H1 (cell line): Measurements from ENCODE around the gene GLRX5. TPM values are rescaled to one million over a fixed set of nuclear protein-coding genes. Genes with fewer than 3 reads are reported as not detected.

Experiments
- CTCF ChIA-PET: fragments of 300-600 bp; sonication (Branson Sonifier 250); formaldehyde crosslinking; loops from one replicate; lab custom pipeline; 2021; ENCODE audit not compliant: partially characterized antibody; lab: Charles Lee
- POLR2A ChIA-PET: fragments of 300-600 bp; sonication (Branson Sonifier 250); formaldehyde crosslinking; loops from one replicate; lab custom pipeline; 2021; ENCODE audit warnings: inconsistent platforms; ENCODE audit not compliant: partially characterized antibody; lab: Charles Lee
- DNase-seq, 2 experiments: peaks; one replicate each; pipeline versions ENCODE4 v3.0.0 to v3.0.0-alpha.2; 2010 to 2022; ENCODE audit warnings: low spot score in 2 of 2, low read depth in 1 of 2, mixed read lengths in 1 of 2
- FAIRE-seq: peaks from 2 replicates; lab custom pipeline; 2011; peaks lifted over from hg19 to GRCh38; lab: Jason Lieb, UNC
- H2AFZ ChIP-seq: 2 replicates; pipeline ENCODE4 v1.8.1; 2012; ENCODE audit warnings: low read length, inconsistent platforms
- H2AK5ac ChIP-seq: 2 replicates; pipeline ENCODE4 v1.6.1; 2013; ENCODE audit warnings: low read depth, low read length
- H2BK120ac ChIP-seq: replicated peaks from 2 replicates; pipeline ENCODE3; 2013; ENCODE audit warnings: low read depth, low read length, inconsistent platforms
- H2BK12ac ChIP-seq: 2 replicates; pipeline ENCODE4 v1.6.1; 2013; ENCODE audit warnings: low read depth, low read length
- H2BK15ac ChIP-seq: 2 replicates; pipeline ENCODE4 v1.6.1; 2013; ENCODE audit warnings: low read length
- H2BK20ac ChIP-seq: 2 replicates; pipeline ENCODE4 v1.6.1; 2013; ENCODE audit warnings: low read length
- H2BK5ac ChIP-seq: 2 replicates; pipeline ENCODE4 v1.6.1; 2013; ENCODE audit warnings: low read depth, low read length
- H3K14ac ChIP-seq: 2 replicates; pipeline ENCODE4 v1.6.1; 2013; ENCODE audit warnings: inconsistent platforms; ENCODE audit not compliant: insufficient read length
- H3K18ac ChIP-seq: 2 replicates; pipeline ENCODE4 v1.6.1; 2013; ENCODE audit warnings: low read length; ENCODE audit errors: extremely low read depth
- H3K23ac ChIP-seq: 2 replicates; pipeline ENCODE4 v1.6.1; 2013; ENCODE audit warnings: inconsistent platforms; ENCODE audit not compliant: insufficient read length
- H3K23me2 ChIP-seq: 2 replicates; pipeline ENCODE4 v1.6.1; 2013; ENCODE audit warnings: low read depth, low read length
- H3K27ac ChIP-seq: 2 replicates; pipeline ENCODE4 v1.6.1; 2011; ENCODE audit warnings: low read depth, low read length, inconsistent platforms
- H3K27me3 ChIP-seq, 4 experiments: replicated peaks in 1 of 4; 1 replicate in 1 of 4; 2 replicates in 3 of 4; pipeline versions ENCODE4 v1.6.1 to v1.8.1; 2011 to 2013; ENCODE audit warnings: low read length in 3 of 4, mild to moderate bottlenecking in 3 of 4, inconsistent platforms in 2 of 4, mixed read lengths in 2 of 4, moderate library complexity in 1 of 4; ENCODE audit not compliant: control insufficient read depth in 3 of 4, insufficient read depth in 3 of 4; ENCODE audit errors: extremely low read depth in 1 of 4
- H3K36me3 ChIP-seq, 4 experiments: 2 replicates each; pipeline versions ENCODE4 v1.6.1 to v1.8.1; 2011 to 2013; ENCODE audit warnings: mild to moderate bottlenecking in 4 of 4, low read length in 3 of 4, moderate library complexity in 2 of 4, control low read depth in 1 of 4, inconsistent platforms in 1 of 4; ENCODE audit not compliant: insufficient read depth in 4 of 4, control insufficient read depth in 2 of 4
- H3K4ac ChIP-seq: replicated peaks from 2 replicates; pipeline ENCODE3; 2013; ENCODE audit warnings: low read length, low read depth, mixed read lengths, inconsistent platforms; ENCODE audit not compliant: insufficient read length
- H3K4me1 ChIP-seq, 4 experiments: replicated peaks in 1 of 4; 1 replicate in 1 of 4; 2 replicates in 3 of 4; pipeline versions ENCODE4 v1.6.1 to v1.8.1; 2011 to 2013; ENCODE audit warnings: low read length in 3 of 4, inconsistent platforms in 2 of 4, mixed read lengths in 1 of 4; ENCODE audit not compliant: insufficient read depth in 4 of 4, control insufficient read depth in 3 of 4
- H3K4me2 ChIP-seq, 2 experiments: 2 replicates each; pipeline versions ENCODE4 v1.6.1 to v1.8.1; 2011 to 2013; ENCODE audit warnings: low read depth in 2 of 2, low read length in 2 of 2, control low read depth in 1 of 2, inconsistent platforms in 1 of 2, mild to moderate bottlenecking in 1 of 2; ENCODE audit not compliant: insufficient read depth in 1 of 2
- H3K4me3 ChIP-seq, 4 experiments: fragments of 200-600, 300-600 bp in 1 of 4; sonication (generic), shearing (Covaris generic), sonication (Bioruptor Twin) in 1 of 4; 2 replicates each; pipeline versions ENCODE4 v1.5.1 to v1.8.1; 2011 to 2016; ENCODE audit warnings: low read length in 4 of 4, low read depth in 3 of 4, control low read depth in 2 of 4, inconsistent platforms in 2 of 4, mild to moderate bottlenecking in 2 of 4, mixed read lengths in 1 of 4, moderate library complexity in 1 of 4; ENCODE audit not compliant: insufficient read depth in 2 of 4; ENCODE audit errors: extremely low read depth in 1 of 4
- H3K56ac ChIP-seq: replicated peaks from 2 replicates; pipeline ENCODE3; 2013; ENCODE audit warnings: low read depth, mild to moderate bottlenecking, mixed read lengths, low read length, inconsistent platforms; ENCODE audit not compliant: insufficient read length
- H3K79me1 ChIP-seq: 2 replicates; pipeline ENCODE4 v1.6.1; 2013; ENCODE audit warnings: low read depth, low read length, control low read depth
- H3K79me2 ChIP-seq, 2 experiments: 2 replicates each; pipeline versions ENCODE4 v1.6.1 to v1.8.1; 2012 to 2013; ENCODE audit warnings: low read length in 2 of 2, mild to moderate bottlenecking in 2 of 2, inconsistent platforms in 1 of 2; ENCODE audit not compliant: insufficient read depth in 2 of 2, control insufficient read depth in 1 of 2
- H3K9ac ChIP-seq, 4 experiments: replicated peaks in 1 of 4; 1 replicate in 1 of 4; 2 replicates in 3 of 4; pipeline versions ENCODE4 v1.6.1 to v1.8.1; 2011 to 2013; ENCODE audit warnings: low read depth in 3 of 4, low read length in 3 of 4, control low read depth in 2 of 4, mild to moderate bottlenecking in 2 of 4, moderate library complexity in 2 of 4, inconsistent platforms in 1 of 4; ENCODE audit errors: extremely low read depth in 1 of 4
- H3K9me3 ChIP-seq, 2 experiments: 2 replicates each; pipeline versions ENCODE4 v1.6.1 to v1.8.1; 2012 to 2013; ENCODE audit warnings: mild to moderate bottlenecking in 2 of 2, moderate library complexity in 2 of 2, control low read depth in 1 of 2, inconsistent platforms in 1 of 2, low read depth in 1 of 2, low read length in 1 of 2, mixed read lengths in 1 of 2; ENCODE audit not compliant: insufficient read depth in 2 of 2
- H4K20me1 ChIP-seq, 2 experiments: replicated peaks in 1 of 2; 2 replicates each; pipeline versions ENCODE3 to v1.8.1; 2011 to 2013; ENCODE audit warnings: inconsistent platforms in 2 of 2, low read length in 2 of 2, mild to moderate bottlenecking in 1 of 2; ENCODE audit not compliant: insufficient read depth in 2 of 2, control insufficient read depth in 1 of 2
- H4K5ac ChIP-seq: 2 replicates; pipeline ENCODE4 v1.6.1; 2013; ENCODE audit warnings: low read length, low read depth, mixed read lengths, inconsistent platforms; ENCODE audit not compliant: insufficient read length
- H4K8ac ChIP-seq: 2 replicates; pipeline ENCODE4 v1.8.0; 2013; ENCODE audit warnings: mild to moderate bottlenecking, moderate library complexity, low read length, inconsistent platforms; ENCODE audit not compliant: insufficient read depth; ENCODE audit errors: extremely low read depth
- H4K91ac ChIP-seq: replicated peaks from 2 replicates; pipeline ENCODE3; 2013; ENCODE audit warnings: low read length, mixed read lengths, inconsistent platforms; ENCODE audit not compliant: insufficient read length
- ATF2 ChIP-seq: IDR thresholded peaks from 2 replicates; pipeline ENCODE4 v1.6.1; 2012; ENCODE audit warnings: low read length, inconsistent platforms
- CEBPB ChIP-seq: IDR thresholded peaks from 2 replicates; pipeline ENCODE4 v1.6.1; 2012; ENCODE audit warnings: low read depth, low read length
- E2F6 ChIP-seq: IDR thresholded peaks from 2 replicates; pipeline ENCODE4 v1.6.1; 2012; ENCODE audit warnings: inconsistent platforms
- HDAC2 ChIP-seq, 2 experiments: fragments of 300-600 bp in 1 of 2; sonication (generic) in 1 of 2; IDR thresholded peaks; 2 replicates each; pipeline ENCODE4 v1.6.1; 2011 to 2012; ENCODE audit warnings: low read depth in 2 of 2, low read length in 2 of 2, mild to moderate bottlenecking in 2 of 2, moderate library complexity in 2 of 2, borderline replicate concordance in 1 of 2, inconsistent platforms in 1 of 2
- KDM5A ChIP-seq: fragments of 200-600 bp; IDR thresholded peaks from 2 replicates; pipeline ENCODE4 v1.7.1; 2012; ENCODE audit warnings: mild to moderate bottlenecking, low read length, inconsistent platforms, mixed read lengths
- NANOG ChIP-seq: IDR thresholded peaks from 2 replicates; pipeline ENCODE4 v1.6.1; 2011; ENCODE audit warnings: low read length, low read depth, mild to moderate bottlenecking, inconsistent platforms; ENCODE audit not compliant: insufficient read depth, poor library complexity, severe bottlenecking
- POLR2A ChIP-seq, 2 experiments: IDR thresholded peaks; 1 replicate in 1 of 2; 2 replicates in 1 of 2; pipeline ENCODE4 v1.6.1; 2011; ENCODE audit warnings: low read depth in 2 of 2, low read length in 2 of 2, mild to moderate bottlenecking in 2 of 2; ENCODE audit errors: control extremely low read depth in 1 of 2
- RAD21 ChIP-seq, 2 experiments: IDR thresholded peaks in 1 of 2; conservative IDR thresholded peaks in 1 of 2; 2 replicates each; pipeline ENCODE4 v1.6.1; 2011; ENCODE audit warnings: low read depth in 2 of 2, low read length in 2 of 2, improper control_type of control experiment in 1 of 2, inconsistent platforms in 1 of 2, mild to moderate bottlenecking in 1 of 2, moderate library complexity in 1 of 2
- RXRA ChIP-seq: IDR thresholded peaks from 2 replicates; pipeline ENCODE4 v1.6.1; 2011; ENCODE audit warnings: low read depth, mild to moderate bottlenecking, low read length, moderate library complexity; ENCODE audit not compliant: insufficient read depth
- TAF7 ChIP-seq: optimal IDR thresholded peaks from 2 replicates; pipeline ENCODE3; 2011; ENCODE audit warnings: low read depth, mild to moderate bottlenecking, inconsistent platforms, low read length, moderate library complexity, borderline replicate concordance
- TBP ChIP-seq: IDR thresholded peaks from 2 replicates; pipeline ENCODE4 v1.6.1; 2011; ENCODE audit warnings: low read depth, low read length, improper control_type of control experiment
- WGBS, 2 experiments: shearing (Covaris generic) in 1 of 2; methylation state at CpG; one replicate each; pipeline versions ENCODE4 v1.1.6 to v1.1.7; 2013 to 2015; ENCODE audit warnings: low lambda C conversion rate in 2 of 2, mixed read lengths in 2 of 2, inconsistent platforms in 1 of 2, low coverage in 1 of 2, missing lambda C conversion rate in 1 of 2; ENCODE audit not compliant: insufficient replicate concordance in 2 of 2, insufficient coverage in 1 of 2, insufficient read length in 1 of 2; ENCODE audit errors: extremely low coverage in 1 of 2, missing lambda C conversion rate in 1 of 2; 5-methylcytosine and 5-hydroxymethylcytosine counted together
- polyA plus RNA-seq, 7 experiments: library from polyadenylated mRNA; depleted of rRNA in 3 of 7; stranded (reverse) in 5 of 7; unstranded in 2 of 7; fragments of >200 nt in 5 of 7; fragments of 200-250 nt in 2 of 7; gene quantifications; 1 replicate in 5 of 7; 2 replicates in 1 of 7; 4 replicates in 1 of 7; pipeline versions ENCODE4 v1.2.1 to v1.2.3, GENCODE V29; 2011 to 2013; ENCODE audit warnings: missing spikeins in 2 of 7, mixed read lengths in 2 of 7
- total RNA-seq: library from RNA; stranded (reverse); fragmentation: NEBNext Ultra II Directional; extraction: Animal tissue kit (Norgen Biotek cat#: 25700); gene quantifications from 2 replicates; pipeline ENCODE4 v1.2.1, GENCODE V29; 2021

The GLRX5 gene
- total and polyA plus RNA-seq, 2 of the 8 experiments (the other 6 are each of a cell fraction or from before 2014, with no cell fraction given) = 70.1 to 88.8 TPM

GRCh38 chr14:95529216-95529615 is 5.6 kb upstream of the GLRX5 start:
- peaks cover 7% of the 10 kb centered on the region; the same call in 1 of the 2 replicates for H3K23me2 ChIP-seq
- H2AK5ac ChIP-seq = no peak overlapping the region
- no peak overlapping the region for H3K4me2 ChIP-seq
- DNase-seq (no peak), FAIRE-seq (no peak)
- no peak overlapping the region for H4K91ac ChIP-seq
- no peak overlapping the region for H2BK15ac ChIP-seq
- peaks cover 15 to 16% of the 10 kb centered on the region in 2 experiments for H4K20me1 ChIP-seq
- no peaks in the 10 kb centered on the region for H3K27me3 ChIP-seq
- H3K79me2 ChIP-seq = peaks cover 17 to 50% of the 10 kb centered on the region in 2 experiments
- H3K9me3 ChIP-seq = no peaks in the 10 kb centered on the region
- H3K56ac ChIP-seq = no peak overlapping the region
- CTCF ChIA-PET = interaction anchor here (0.7 to 4.1 kb wide), 6 partner anchors 27 to 94 kb away, joined by 3 to 44 read pairs (median 3); no protein-coding TSS in a partner anchor
- H3K23ac ChIP-seq = no peak overlapping the region
- no peak overlapping the region for H3K18ac ChIP-seq
- H3K14ac ChIP-seq = no peak overlapping the region
- 97% methylated on average over 7 of the region's 7 CpGs; no CpG with 5 or more reads in 1 of the 2 experiments for WGBS, 2 experiments
- H2AFZ ChIP-seq = no peak overlapping the region
- peaks cover 0 to 9% (median 3%) of the 10 kb centered on the region in 4 experiments; a peak in 4 of 7 replicates for H3K4me1 ChIP-seq
- peaks cover 0 to 12% (median 2%) of the 10 kb centered on the region in 4 experiments; a peak in 2 of 8 replicates for H3K36me3 ChIP-seq
- no peak overlapping the region for H4K5ac ChIP-seq
- H2BK5ac ChIP-seq = no peak overlapping the region
- no peak overlapping the region for H2BK120ac ChIP-seq
- H3K79me1 ChIP-seq = peaks cover 6% of the 10 kb centered on the region
- H2BK12ac ChIP-seq = no peak overlapping the region
- no peak overlapping the region for H3K27ac ChIP-seq
- H3K4ac ChIP-seq = no peak overlapping the region
- H3K4me3 ChIP-seq = no peak overlapping the region
- H4K8ac ChIP-seq = no peak overlapping the region
- H2BK20ac ChIP-seq = no peak overlapping the region
- POLR2A ChIA-PET = no interaction called here
- no peak overlapping the region for H3K9ac ChIP-seq
- TF ChIP-seq E2F6 (no peak), CEBPB (no peak), KDM5A (no peak), RXRA (no peak), TBP (no peak), RAD21 (IDR thresholded peaks at IDR 0.05 in 1 of 2, conservative IDR thresholded peaks at IDR 0.05 in 1 of 2; ENCODE audit: low read depth in 2 of 2, low read length in 2 of 2) (no peak), TAF7 (no peak), HDAC2 (IDR thresholded peaks at IDR 0.05; ENCODE audit: borderline replicate concordance in 1 of 2, low read depth in 2 of 2, low read length in 2 of 2) (no peak), ATF2 (no peak), POLR2A (IDR thresholded peaks at IDR 0.05; ENCODE audit: control extremely low read depth in 1 of 2, low read depth in 2 of 2, low read length in 2 of 2) (no peak), NANOG (no peak)
